ENCODE results near the gene KCND2. TPM values are rescaled to one million over a fixed set of nuclear protein-coding genes. Genes with fewer than 3 reads are reported as not detected.

KCND2 gene
- polyA plus RNA-seq, 3 donors, result not detected

GRCh38 chr7:120293027-120293426 lies 20.1 kb downstream of the KCND2 start:
- TF ChIP-seq CTCF (IDR thresholded peaks at IDR 0.05), result no peak
- no peak overlapping the region for H3K4me3 ChIP-seq (replicated peaks in 1 of 3; ENCODE audit: low read depth in 2 of 3, low read length in 3 of 3)
- Mint-ChIP-seq H3K4me3 (no peak overlapping the region), H3K36me3 (no peaks in the 10 kb centered on the region), H3K4me1 (no peaks in the 10 kb centered on the region), H3K27me3 (ENCODE audit: low read depth in 3 of 3) (peaks cover 0 to 1% (median 0%) of the 10 kb centered on the region in 3 donors), H3K27ac (no peak overlapping the region), H3K9me3 (no peaks in the 10 kb centered on the region)
- no peak overlapping the region for H2AFZ ChIP-seq (ENCODE audit: insufficient read depth, low read depth, low read length, poor library complexity, severe bottlenecking)
- H3K4me2 ChIP-seq (replicated peaks; ENCODE audit: extremely low read depth, low read length, poor library complexity, severe bottlenecking), result no peak overlapping the region
- H3K79me2 ChIP-seq (ENCODE audit: insufficient read depth, low read length), result no peaks in the 10 kb centered on the region
- H3K4me1 ChIP-seq (ENCODE audit: control insufficient read depth in 1 of 2, insufficient read depth in 2 of 2, low read length in 2 of 2), result no peaks in the 10 kb centered on the region
- H3K27me3 ChIP-seq (ENCODE audit: control insufficient read depth in 2 of 2, insufficient read depth in 2 of 2, low read length in 2 of 2), result no peaks in the 10 kb centered on the region
- H3K9ac ChIP-seq (ENCODE audit: insufficient read depth, low read length, poor library complexity, severe bottlenecking), result no peak overlapping the region
- H3K36me3 ChIP-seq (replicated peaks in 1 of 2; ENCODE audit: control insufficient read depth in 1 of 2, insufficient read depth in 2 of 2, low read length in 2 of 2), result no peaks in the 10 kb centered on the region
- H4K20me1 ChIP-seq (ENCODE audit: insufficient read depth, low read length), result no peaks in the 10 kb centered on the region
- intact Hi-C loops (cut with micrococcal nuclease), result no loop called here
- DNase-seq, result no peak
- no peak overlapping the region for H3K27ac ChIP-seq (ENCODE audit: low read depth in 1 of 2, low read length in 2 of 2)
- H3K9me3 ChIP-seq (replicated peaks in 1 of 2; ENCODE audit: control insufficient read depth in 1 of 2, insufficient read depth in 1 of 2, low read length in 2 of 2), result no peaks in the 10 kb centered on the region

GRCh38 chr7:120302190-120302589 lies 29.2 kb downstream of the KCND2 start:
- intact Hi-C loops (cut with micrococcal nuclease), result no loop called here
- no peak overlapping the region for H2AFZ ChIP-seq (ENCODE audit: insufficient read depth, low read depth, low read length, poor library complexity, severe bottlenecking)
- Mint-ChIP-seq H3K36me3 (no peaks in the 10 kb centered on the region), H3K27ac (no peak overlapping the region), H3K9me3 (no peaks in the 10 kb centered on the region), H3K4me3 (no peak overlapping the region), H3K27me3 (ENCODE audit: low read depth in 3 of 3) (peaks cover 0 to 3% (median 0%) of the 10 kb centered on the region in 3 donors), H3K4me1 (no peaks in the 10 kb centered on the region)
- H3K4me1 ChIP-seq (ENCODE audit: control insufficient read depth in 1 of 2, insufficient read depth in 2 of 2, low read length in 2 of 2), result no peaks in the 10 kb centered on the region
- TF ChIP-seq CTCF (IDR thresholded peaks at IDR 0.05), result no peak
- no peak overlapping the region for H3K4me3 ChIP-seq (replicated peaks in 1 of 3; ENCODE audit: low read depth in 2 of 3, low read length in 3 of 3)
- H3K9me3 ChIP-seq (replicated peaks in 1 of 2; ENCODE audit: control insufficient read depth in 1 of 2, insufficient read depth in 1 of 2, low read length in 2 of 2), result no peaks in the 10 kb centered on the region
- H3K27ac ChIP-seq (ENCODE audit: low read depth in 1 of 2, low read length in 2 of 2), result no peak overlapping the region
- no peaks in the 10 kb centered on the region for H4K20me1 ChIP-seq (ENCODE audit: insufficient read depth, low read length)
- no peak overlapping the region for H3K4me2 ChIP-seq (replicated peaks; ENCODE audit: extremely low read depth, low read length, poor library complexity, severe bottlenecking)
- H3K9ac ChIP-seq (ENCODE audit: insufficient read depth, low read length, poor library complexity, severe bottlenecking), result no peak overlapping the region
- H3K27me3 ChIP-seq (ENCODE audit: control insufficient read depth in 2 of 2, insufficient read depth in 2 of 2, low read length in 2 of 2), result no peaks in the 10 kb centered on the region
- no peak for DNase-seq
- 97% methylated on average over 5 of the region's 7 CpGs for WGBS (ENCODE audit: insufficient coverage)
- no peaks in the 10 kb centered on the region for H3K36me3 ChIP-seq (replicated peaks in 1 of 2; ENCODE audit: control insufficient read depth in 1 of 2, insufficient read depth in 2 of 2, low read length in 2 of 2)
- H3K79me2 ChIP-seq (ENCODE audit: insufficient read depth, low read length), result no peaks in the 10 kb centered on the region

All from CD14-positive monocyte (primary cell).